PC-3 (cell line): Measurements from ENCODE around the gene BDH1. TPM values are rescaled to one million over a fixed set of nuclear protein-coding genes. Genes with fewer than 3 reads are reported as not detected.
"Not testable (repeated sequence)": the region's sequence is repeated elsewhere in the genome, so short reads cannot be mapped to it uniquely, and the experiment has no call there.

Experiments used
- ATAC-seq: fragments of 200-7000 bp; cut with Tn5 transposase; 2 replicates; pipeline ENCODE4 v1.9.1; 2020; ENCODE audit warnings: mild to moderate bottlenecking, moderate library complexity
- BruUV-seq: library from RNA; stranded (reverse); fragments of 400-500 nt; replicated peaks from 2 replicates; lab custom pipeline; 2021; lab: Mats Ljungman, UMichigan
- CTCF ChIA-PET: fragments of 300-600 bp; sonication (Branson Sonifier 250); formaldehyde crosslinking; loops from one replicate; lab custom pipeline; 2022; ENCODE audit warnings: antibody characterized with exemption; lab: Charles Lee
- POLR2A ChIA-PET: fragments of 300-600 bp; sonication (Branson Sonifier 250); formaldehyde crosslinking; loops from one replicate; lab custom pipeline; 2022; ENCODE audit warnings: antibody characterized with exemption; ENCODE audit not compliant: unreplicated experiment; lab: Charles Lee
- DNase-seq: peaks from one replicate; pipeline ENCODE4 v3.0.0-alpha.2; 2015
- H2AFZ ChIP-seq: fragments of 300-600 bp; sonication (generic); 2 replicates; pipeline ENCODE4 v1.6.0; 2016; ENCODE audit warnings: antibody characterized with exemption, low read length
- H3F3A ChIP-seq: fragments of 300-600 bp; sonication (generic); one replicate; pipeline ENCODE4 v1.6.0; 2017; ENCODE audit warnings: antibody characterized with exemption, low read length, control low read depth, mild to moderate bottlenecking; ENCODE audit not compliant: unreplicated experiment
- H3K27ac ChIP-seq: fragments of 300-600 bp; sonication (generic); 2 replicates; pipeline ENCODE4 v1.5.1; 2016; ENCODE audit warnings: mild to moderate bottlenecking, low read length
- H3K27me3 ChIP-seq: fragments of 300-600 bp; sonication (generic); 2 replicates; pipeline ENCODE4 v1.6.1; 2016; ENCODE audit warnings: low read length, mixed read lengths
- H3K36me3 ChIP-seq: fragments of 300-600 bp; sonication (generic); 2 replicates; pipeline ENCODE4 v1.6.1; 2016; ENCODE audit warnings: low read depth, mixed run types, low read length, mixed read lengths
- H3K4me1 ChIP-seq: fragments of 300-600 bp; sonication (generic); 2 replicates; pipeline ENCODE4 v1.5.1; 2016; ENCODE audit warnings: low read length; ENCODE audit not compliant: insufficient read depth
- H3K4me2 ChIP-seq: fragments of 300-600 bp; sonication (generic); 2 replicates; pipeline ENCODE4 v1.6.0; 2016; ENCODE audit warnings: low read length
- H3K4me3 ChIP-seq: fragments of 300-600 bp; sonication (generic); 2 replicates; pipeline ENCODE4 v1.5.1; 2016; ENCODE audit warnings: mild to moderate bottlenecking, low read length, mixed read lengths
- H3K79me2 ChIP-seq: fragments of 300-600 bp; sonication (generic); 2 replicates; pipeline ENCODE4 v1.6.1; 2017; ENCODE audit warnings: low read length, mixed read lengths
- H3K9ac ChIP-seq: fragments of 300-600 bp; sonication (generic); 2 replicates; pipeline ENCODE4 v1.6.0; 2016; ENCODE audit warnings: mild to moderate bottlenecking, low read length
- H3K9me2 ChIP-seq: fragments of 300-600 bp; sonication (generic); replicated peaks from 2 replicates; pipeline ENCODE4 v1.6.1; 2016; ENCODE audit warnings: mixed run types, low read length, mixed read lengths
- H3K9me3 ChIP-seq: fragments of 300-600 bp; sonication (generic); 2 replicates; pipeline ENCODE4 v1.6.1; 2016; ENCODE audit warnings: low read length, mixed read lengths
- H4K20me1 ChIP-seq: fragments of 300-600 bp; sonication (generic); 2 replicates; pipeline ENCODE4 v1.6.1; 2016; ENCODE audit warnings: low read length, mixed read lengths
- CTCF ChIP-seq: fragments of 300-600 bp; sonication (generic); conservative IDR thresholded peaks from 2 replicates; pipeline ENCODE4 v1.5.1; 2017; ENCODE audit warnings: antibody characterized with exemption, low read depth, mild to moderate bottlenecking, low read length
- EZH2 ChIP-seq: fragments of 300-600 bp; sonication (generic); IDR thresholded peaks from one replicate; pipeline ENCODE4 v1.6.1; 2017; ENCODE audit warnings: antibody characterized with exemption, mild to moderate bottlenecking, low read length; ENCODE audit not compliant: unreplicated experiment
- EZH2phosphoT487 ChIP-seq: fragments of 300-600 bp; sonication (generic); IDR thresholded peaks from 2 replicates; pipeline ENCODE4 v1.6.1; 2018; ENCODE audit warnings: mild to moderate bottlenecking, antibody characterized with exemption, low read length, borderline replicate concordance
- intact Hi-C: fragments of 100-400 bp; cut with micrococcal nuclease; formaldehyde crosslinking; loops from 2 replicates; pipeline ENCODE4 v1.9.0; 2023
- total RNA-seq: library from RNA; depleted of rRNA; stranded (reverse); fragments of >200 nt; gene quantifications from 2 replicates; pipeline ENCODE4 v1.2.3, GENCODE V29; 2014

Gene BDH1
- total RNA-seq, 1 experiment from 2014 or later, result 10.6 TPM

- Histone ChIP-seq H3K4me2 (no peak overlapping the region), H3K36me3 (no peaks in the 10 kb centered on the region), H3K9me2 (no peaks in the 10 kb centered on the region), H3K27me3 (no peaks in the 10 kb centered on the region), H4K20me1 (no peaks in the 10 kb centered on the region), H3K4me1 (peaks cover 28% of the 10 kb centered on the region), H3K27ac (no peak overlapping the region), H3K4me3 (no peak overlapping the region), H3K9ac (no peak overlapping the region), H3K79me2 (no peaks in the 10 kb centered on the region), H2AFZ (no peak overlapping the region), H3F3A (no peaks in the 10 kb centered on the region), H3K9me3 (no peaks in the 10 kb centered on the region)
- no TSS peak for BruUV-seq
- DNase-seq, result no peak
- intact Hi-C loops, result no loop called here
- ATAC-seq, result no peak
- POLR2A ChIA-PET, result no interaction called here
- TF ChIP-seq EZH2 (no peak), EZH2phosphoT487 (no peak), CTCF (no peak)
- CTCF ChIA-PET, result no interaction called here
Observed at GRCh38 chr3:197519801-197520211, 36.0 kb downstream of the BDH1 start.

- Histone ChIP-seq H3K27ac (no peak overlapping the region), H3K4me2 (no peak overlapping the region), H4K20me1 (no peaks in the 10 kb centered on the region), H3K36me3 (no peaks in the 10 kb centered on the region), H3K27me3 (no peaks in the 10 kb centered on the region), H3K9ac (no peak overlapping the region), H3K9me2 (no peaks in the 10 kb centered on the region), H3K79me2 (no peaks in the 10 kb centered on the region), H3F3A (no peaks in the 10 kb centered on the region), H3K4me1 (peaks cover 37% of the 10 kb centered on the region), H2AFZ (no peak overlapping the region), H3K9me3 (no peaks in the 10 kb centered on the region), H3K4me3 (no peak overlapping the region)
- no TSS peak for BruUV-seq
- ATAC-seq (no peak), DNase-seq (no peak)
- POLR2A ChIA-PET, result no interaction called here
- intact Hi-C loops, result no loop called here
- no peak for TF ChIP-seq EZH2
- TF ChIP-seq CTCF, result no peak
- TF ChIP-seq EZH2phosphoT487, result no peak
- CTCF ChIA-PET, result no interaction called here
Observed at GRCh38 chr3:197518881-197519421, 36.8 kb downstream of the BDH1 start.

- H4K20me1 ChIP-seq, H3K36me3 ChIP-seq, H3K9me2 ChIP-seq, H3K27me3 ChIP-seq, H3K79me2 ChIP-seq, H3K4me3 ChIP-seq, H3F3A ChIP-seq, H3K9me3 ChIP-seq, H3K27ac ChIP-seq, H2AFZ ChIP-seq, BruUV-seq, H3K9ac ChIP-seq, DNase-seq, CTCF ChIA-PET, POLR2A ChIA-PET, H3K4me2 ChIP-seq, ATAC-seq: not testable (repeated sequence)
- peaks cover 39% of the 10 kb centered on the region for H3K4me1 ChIP-seq
- intact Hi-C loops, result loop anchor here (2.0 kb wide), 1 partner anchor 37 kb away; the partner anchor contains the start of gene BDH1
Observed at GRCh38 chr3:197517922-197518683, 37.7 kb downstream of the BDH1 start.

GRCh38 chr3:197516890-197517606, 38.7 kb downstream of the BDH1 start:
- ATAC-seq, result peak; percentile 51
- H3K27me3 ChIP-seq, H3K9me3 ChIP-seq, H3K79me2 ChIP-seq, H3K36me3 ChIP-seq, BruUV-seq, H3K9me2 ChIP-seq, H3F3A ChIP-seq, POLR2A ChIA-PET, H4K20me1 ChIP-seq, CTCF ChIA-PET: not testable (repeated sequence)
- peak overlapping the region; percentile 82 for H3K4me2 ChIP-seq
- peak overlapping the region; percentile 79 for H3K9ac ChIP-seq
- H3K4me3 ChIP-seq, result peak overlapping the region; percentile 55
- peak overlapping the region; percentile 34; the same call in 1 of the 2 replicates for H2AFZ ChIP-seq
- intact Hi-C loops, result loop anchor here (2.0 kb wide), 1 partner anchor 38 kb away; the partner anchor contains the start of gene BDH1
- H3K4me1 ChIP-seq, result peaks cover 39% of the 10 kb centered on the region
- H3K27ac ChIP-seq, result peak overlapping the region; percentile 96
- DNase-seq, result peak; percentile 68
